ENCODE measurements around the gene KRTAP3-1.

Gene KRTAP3-1

DNA sequence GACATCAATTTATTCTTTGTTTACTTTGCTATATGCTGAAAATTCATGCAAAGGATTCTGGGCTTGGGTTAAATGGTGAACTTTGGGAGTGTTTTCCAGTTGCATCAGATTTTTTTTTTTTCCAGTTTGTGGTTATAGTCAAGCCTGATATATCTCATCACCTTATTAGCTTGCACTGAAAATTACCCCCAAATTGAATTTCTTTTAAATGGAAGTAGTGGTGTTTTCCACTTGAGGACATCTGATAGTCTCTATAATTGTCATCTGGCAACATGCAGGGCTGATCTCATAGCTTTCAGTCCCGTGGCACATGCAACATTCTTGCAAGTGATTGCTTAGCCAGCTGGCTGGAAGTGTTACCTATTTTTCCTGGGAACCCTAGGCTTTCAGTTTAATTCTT, 4.7 kb upstream of the KRTAP3-1 start:
- TF ChIP-seq, protein P1, sequence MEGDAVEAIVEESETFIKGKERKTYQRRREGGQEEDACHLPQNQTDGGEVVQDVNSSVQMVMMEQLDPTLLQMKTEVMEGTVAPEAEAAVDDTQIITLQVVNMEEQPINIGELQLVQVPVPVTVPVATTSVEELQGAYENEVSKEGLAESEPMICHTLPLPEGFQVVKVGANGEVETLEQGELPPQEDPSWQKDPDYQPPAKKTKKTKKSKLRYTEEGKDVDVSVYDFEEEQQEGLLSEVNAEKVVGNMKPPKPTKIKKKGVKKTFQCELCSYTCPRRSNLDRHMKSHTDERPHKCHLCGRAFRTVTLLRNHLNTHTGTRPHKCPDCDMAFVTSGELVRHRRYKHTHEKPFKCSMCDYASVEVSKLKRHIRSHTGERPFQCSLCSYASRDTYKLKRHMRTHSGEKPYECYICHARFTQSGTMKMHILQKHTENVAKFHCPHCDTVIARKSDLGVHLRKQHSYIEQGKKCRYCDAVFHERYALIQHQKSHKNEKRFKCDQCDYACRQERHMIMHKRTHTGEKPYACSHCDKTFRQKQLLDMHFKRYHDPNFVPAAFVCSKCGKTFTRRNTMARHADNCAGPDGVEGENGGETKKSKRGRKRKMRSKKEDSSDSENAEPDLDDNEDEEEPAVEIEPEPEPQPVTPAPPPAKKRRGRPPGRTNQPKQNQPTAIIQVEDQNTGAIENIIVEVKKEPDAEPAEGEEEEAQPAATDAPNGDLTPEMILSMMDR (IDR thresholded peaks at IDR 0.05) = no peak

DNA sequence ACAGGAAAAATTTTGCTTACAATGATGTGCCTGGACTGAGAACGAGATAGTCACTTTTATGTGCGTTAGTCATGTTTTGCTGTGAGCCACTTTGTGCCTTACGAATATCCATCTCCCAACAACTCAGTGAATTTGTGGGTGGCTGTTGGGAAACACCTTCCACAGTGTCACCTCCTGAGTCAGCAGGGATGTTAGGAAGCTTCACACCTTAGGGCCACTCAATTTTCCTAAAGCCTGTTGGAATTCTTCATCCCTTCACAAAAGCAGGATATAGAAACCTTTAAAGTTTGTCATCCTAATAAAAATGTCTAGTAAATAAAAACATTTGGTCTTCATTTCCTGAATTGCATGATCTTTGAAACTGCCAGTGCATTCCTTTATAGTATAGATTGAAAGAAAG, 4.3 kb upstream of the KRTAP3-1 start:
- Histone ChIP-seq H3K4me1 (no peaks in the 10 kb centered on the region), H3K36me3 (ENCODE audit: control insufficient read depth, insufficient read depth, low read length) (no peaks in the 10 kb centered on the region), H3K4me2 (ENCODE audit: low read length) (no peak overlapping the region), H3K4me3 (ENCODE audit: low read depth, low read length) (no peak overlapping the region), H3K27ac (no peak overlapping the region), H3K27me3 (ENCODE audit: control insufficient read depth, insufficient read depth, low read length) (no peaks in the 10 kb centered on the region), H2AFZ (no peak overlapping the region), H3K79me2 (no peaks in the 10 kb centered on the region), H3K9ac (no peak overlapping the region), H3K9me3 (ENCODE audit: control insufficient read depth, low read length) (no peaks in the 10 kb centered on the region)
- TF ChIP-seq, protein P1 (IDR thresholded peaks at IDR 0.05) = no peak

More for the DNA sequence above, 4.7 kb upstream of the KRTAP3-1 start:
- H3K4me2 ChIP-seq (ENCODE audit: low read length) = no peak overlapping the region
- H3K9me3 ChIP-seq (ENCODE audit: control insufficient read depth, low read length) = no peaks in the 10 kb centered on the region
- no peaks in the 10 kb centered on the region for H3K36me3 ChIP-seq (ENCODE audit: control insufficient read depth, insufficient read depth, low read length)
- H2AFZ ChIP-seq = no peak overlapping the region
- H3K4me3 ChIP-seq (ENCODE audit: low read depth, low read length) = no peak overlapping the region
- no peak overlapping the region for H3K27ac ChIP-seq
- no peaks in the 10 kb centered on the region for H3K4me1 ChIP-seq
- no peaks in the 10 kb centered on the region for H3K79me2 ChIP-seq
- H3K9ac ChIP-seq = no peak overlapping the region
- no peaks in the 10 kb centered on the region for H3K27me3 ChIP-seq (ENCODE audit: control insufficient read depth, insufficient read depth, low read length)

DNA sequence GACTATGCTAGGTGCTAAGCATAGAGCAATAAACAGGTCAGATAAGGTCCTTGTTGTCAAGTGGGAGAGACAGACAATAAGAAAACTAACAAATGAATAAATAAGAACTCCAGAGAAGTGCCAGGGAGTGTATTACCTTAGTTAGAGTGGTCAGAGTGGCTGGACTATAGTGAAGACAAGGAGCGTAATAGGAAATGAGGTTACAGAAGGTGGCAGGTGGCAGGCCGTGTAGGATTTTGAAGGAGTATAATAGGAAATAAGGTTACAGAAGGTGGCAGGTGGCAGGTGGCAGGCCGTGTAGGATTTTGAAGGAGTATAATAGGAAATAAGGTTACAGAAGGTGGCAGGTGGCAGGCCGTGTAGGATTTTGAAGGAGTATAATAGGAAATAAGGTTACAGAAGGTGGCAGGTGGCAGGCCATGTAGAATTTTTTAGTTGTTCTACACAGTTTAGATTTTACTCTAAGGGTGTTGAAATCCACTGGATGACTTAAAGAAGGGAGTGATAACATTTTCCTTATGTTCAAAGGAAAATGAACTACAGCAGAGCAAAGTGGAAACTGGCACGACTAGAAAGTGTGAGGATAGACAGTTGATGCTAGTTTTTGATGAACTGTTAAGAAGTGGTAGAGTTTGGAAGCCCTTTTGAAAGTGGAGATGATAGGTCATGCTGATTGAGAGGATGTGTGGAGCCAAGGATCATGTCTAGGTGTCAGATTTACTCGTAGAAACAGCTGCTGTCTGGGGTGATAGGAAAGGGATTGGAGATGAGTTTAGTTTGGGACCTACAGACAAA, 3.6 kb upstream of the KRTAP3-1 start:
- TF ChIP-seq, protein P1 (IDR thresholded peaks at IDR 0.05) = no peak
- H3K79me2 ChIP-seq = no peaks in the 10 kb centered on the region
- no peak overlapping the region for H3K4me2 ChIP-seq (ENCODE audit: low read length)
- H3K9ac ChIP-seq = no peak overlapping the region
- no peaks in the 10 kb centered on the region for H3K27me3 ChIP-seq (ENCODE audit: control insufficient read depth, insufficient read depth, low read length)
- no peak overlapping the region for H3K4me3 ChIP-seq (ENCODE audit: low read depth, low read length)
- no peak overlapping the region for H2AFZ ChIP-seq
- H3K27ac ChIP-seq = no peak overlapping the region
- no peaks in the 10 kb centered on the region for H3K36me3 ChIP-seq (ENCODE audit: control insufficient read depth, insufficient read depth, low read length)
- H3K4me1 ChIP-seq = no peaks in the 10 kb centered on the region
- H3K9me3 ChIP-seq (ENCODE audit: control insufficient read depth, low read length) = no peaks in the 10 kb centered on the region

DNA sequence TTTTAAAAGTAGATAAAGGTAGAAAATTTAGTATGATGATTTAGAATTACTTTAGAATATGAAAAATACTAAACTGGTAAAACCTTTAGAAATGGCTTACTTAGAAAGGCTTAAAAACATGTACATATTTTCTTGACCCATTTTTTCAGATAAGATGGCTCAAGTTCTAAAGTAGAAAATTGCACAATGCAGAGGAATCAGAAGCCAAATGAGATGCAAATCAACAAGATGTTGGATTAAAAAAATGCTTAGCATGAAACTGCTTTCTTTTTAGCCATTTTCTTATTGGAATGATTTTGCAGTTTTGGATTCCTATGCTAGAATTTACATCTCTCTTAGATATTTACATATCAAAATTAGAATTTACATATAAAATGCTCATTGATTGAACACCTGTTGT, 1.5 kb upstream of the KRTAP3-1 start:
- Histone ChIP-seq H3K79me2 (no peaks in the 10 kb centered on the region), H3K36me3 (ENCODE audit: control insufficient read depth, insufficient read depth, low read length) (no peaks in the 10 kb centered on the region), H3K4me3 (ENCODE audit: low read depth, low read length) (no peak overlapping the region), H3K27me3 (ENCODE audit: control insufficient read depth, insufficient read depth, low read length) (no peaks in the 10 kb centered on the region), H3K4me2 (ENCODE audit: low read length) (no peak overlapping the region), H2AFZ (no peak overlapping the region), H3K4me1 (no peaks in the 10 kb centered on the region), H3K9me3 (ENCODE audit: control insufficient read depth, low read length) (no peaks in the 10 kb centered on the region), H3K27ac (no peak overlapping the region), H3K9ac (no peak overlapping the region)
- TF ChIP-seq, protein P1 (IDR thresholded peaks at IDR 0.05) = no peak

DNA sequence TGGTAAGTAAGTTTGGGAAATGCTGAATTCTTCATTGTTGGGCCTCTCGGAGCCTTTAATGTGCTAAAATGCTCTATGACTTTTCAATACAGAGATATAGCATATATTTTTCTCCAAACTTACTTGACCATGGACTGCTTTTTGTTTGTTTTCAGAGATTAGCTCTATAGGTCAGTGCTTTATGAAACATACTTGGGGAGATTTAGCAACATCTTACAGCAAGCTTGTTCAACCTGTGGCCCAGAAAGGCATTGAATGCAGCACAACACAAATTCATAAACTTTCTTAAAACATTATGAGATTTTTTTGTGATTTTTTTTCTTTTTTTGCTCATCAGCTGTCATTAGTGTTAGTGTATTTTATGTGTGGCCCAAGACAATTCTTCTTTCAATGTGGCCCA, 1.0 kb upstream of the KRTAP3-1 start:
- no peak overlapping the region for H3K4me3 ChIP-seq (ENCODE audit: low read depth, low read length)

More for the DNA sequence above, 1.0 kb upstream of the KRTAP3-1 start:
- Histone ChIP-seq H3K4me1 (no peaks in the 10 kb centered on the region), H2AFZ (no peak overlapping the region), H3K4me2 (ENCODE audit: low read length) (no peak overlapping the region), H3K9ac (no peak overlapping the region), H3K9me3 (ENCODE audit: control insufficient read depth, low read length) (no peaks in the 10 kb centered on the region), H3K79me2 (no peaks in the 10 kb centered on the region), H3K27ac (no peak overlapping the region), H3K36me3 (ENCODE audit: control insufficient read depth, insufficient read depth, low read length) (no peaks in the 10 kb centered on the region), H3K27me3 (ENCODE audit: control insufficient read depth, insufficient read depth, low read length) (no peaks in the 10 kb centered on the region)
- TF ChIP-seq, protein P1 (IDR thresholded peaks at IDR 0.05) = no peak

Measured in parathyroid adenoma (tissue), 2 donors.